ENCODE data around the gene SCN9A.

SCN9A gene

DNA sequence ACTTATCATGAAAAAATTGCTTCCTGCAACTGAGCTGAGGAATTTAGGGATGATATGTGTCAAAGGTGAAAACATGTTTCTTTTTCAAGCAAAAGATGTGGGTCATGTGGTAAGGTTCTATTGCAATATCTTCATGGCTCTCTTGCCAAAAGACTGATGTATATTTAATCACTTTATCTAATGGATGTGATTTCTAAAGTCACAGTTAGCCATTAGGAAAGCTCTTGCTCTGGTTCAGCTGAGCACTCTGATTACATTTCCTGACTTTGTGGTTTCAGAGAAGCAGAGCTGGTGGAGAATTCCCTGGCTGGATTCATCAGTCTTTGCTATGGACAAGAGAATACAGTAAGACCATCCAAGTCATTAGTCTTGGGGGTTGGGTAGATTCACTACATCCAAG lies 24.4 kb downstream of the SCN9A start:
- H3K4me3 ChIP-seq (ENCODE audit: low read depth, low read length): no peak overlapping the region
- TF ChIP-seq, protein P1, sequence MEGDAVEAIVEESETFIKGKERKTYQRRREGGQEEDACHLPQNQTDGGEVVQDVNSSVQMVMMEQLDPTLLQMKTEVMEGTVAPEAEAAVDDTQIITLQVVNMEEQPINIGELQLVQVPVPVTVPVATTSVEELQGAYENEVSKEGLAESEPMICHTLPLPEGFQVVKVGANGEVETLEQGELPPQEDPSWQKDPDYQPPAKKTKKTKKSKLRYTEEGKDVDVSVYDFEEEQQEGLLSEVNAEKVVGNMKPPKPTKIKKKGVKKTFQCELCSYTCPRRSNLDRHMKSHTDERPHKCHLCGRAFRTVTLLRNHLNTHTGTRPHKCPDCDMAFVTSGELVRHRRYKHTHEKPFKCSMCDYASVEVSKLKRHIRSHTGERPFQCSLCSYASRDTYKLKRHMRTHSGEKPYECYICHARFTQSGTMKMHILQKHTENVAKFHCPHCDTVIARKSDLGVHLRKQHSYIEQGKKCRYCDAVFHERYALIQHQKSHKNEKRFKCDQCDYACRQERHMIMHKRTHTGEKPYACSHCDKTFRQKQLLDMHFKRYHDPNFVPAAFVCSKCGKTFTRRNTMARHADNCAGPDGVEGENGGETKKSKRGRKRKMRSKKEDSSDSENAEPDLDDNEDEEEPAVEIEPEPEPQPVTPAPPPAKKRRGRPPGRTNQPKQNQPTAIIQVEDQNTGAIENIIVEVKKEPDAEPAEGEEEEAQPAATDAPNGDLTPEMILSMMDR (IDR thresholded peaks at IDR 0.05; ENCODE audit: borderline replicate concordance, insufficient read depth, low read depth, low read length): no peak

DNA sequence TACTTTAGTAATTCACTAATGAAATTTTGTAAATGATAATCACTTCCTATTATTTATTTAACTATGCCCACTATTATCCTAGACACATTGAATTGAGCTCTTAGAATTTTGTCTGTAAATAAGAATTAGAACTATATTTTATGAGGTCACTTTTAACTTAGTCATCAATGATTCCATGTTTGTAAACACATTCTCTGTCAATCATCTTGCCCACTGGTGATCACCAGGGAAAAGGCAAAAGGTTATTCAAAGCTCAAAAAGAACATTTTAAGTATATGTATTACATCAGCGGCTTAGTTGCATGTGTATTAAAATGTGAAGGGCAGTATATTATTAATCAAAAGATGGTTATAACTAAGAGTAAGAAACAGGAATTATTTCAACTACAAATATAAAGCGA lies 25.2 kb downstream of the SCN9A start:
- no peak overlapping the region for H3K4me3 ChIP-seq (ENCODE audit: low read depth, low read length)
- TF ChIP-seq, protein P1 (IDR thresholded peaks at IDR 0.05; ENCODE audit: borderline replicate concordance, insufficient read depth, low read depth, low read length): no peak

DNA sequence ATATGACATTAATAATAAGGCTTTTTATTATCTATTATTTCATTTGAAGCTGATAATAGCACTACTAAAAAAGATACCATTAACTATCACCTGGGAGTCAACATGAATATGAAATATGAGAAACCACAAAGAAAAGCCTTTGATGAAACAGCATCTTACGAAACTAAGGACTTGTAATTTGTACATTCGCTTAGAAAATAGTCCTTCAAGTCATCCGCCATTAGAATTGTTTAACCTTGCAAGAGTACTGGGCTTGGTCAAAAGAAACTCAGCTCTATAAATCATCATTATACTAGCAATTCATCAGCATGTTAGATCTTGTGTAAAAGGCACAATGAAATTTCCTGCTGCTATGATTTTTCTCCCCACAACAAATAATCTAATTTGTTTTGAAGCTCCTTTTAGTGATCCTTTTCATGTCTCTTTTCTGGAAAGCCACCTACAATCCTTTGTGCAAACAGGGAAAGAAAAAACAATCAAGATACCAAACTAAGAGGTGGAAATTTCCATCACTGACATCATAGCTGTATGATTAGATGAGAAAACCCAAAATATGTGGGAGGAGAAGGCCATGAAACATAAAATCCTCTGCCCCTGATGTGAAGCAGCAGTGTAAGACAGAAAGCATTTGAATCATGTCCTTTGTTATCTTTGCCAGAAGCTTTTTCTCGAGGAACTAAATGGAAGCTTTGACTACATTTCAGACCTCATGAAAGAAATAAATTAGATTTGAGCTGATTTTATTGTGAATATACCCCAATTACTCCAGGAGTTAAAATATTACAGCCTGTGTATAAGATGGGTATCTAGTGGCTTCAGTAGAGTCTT lies 31.2 kb downstream of the SCN9A start:
- TF ChIP-seq, protein P1 (IDR thresholded peaks at IDR 0.05; ENCODE audit: borderline replicate concordance, insufficient read depth, low read depth, low read length): no peak
- no peak overlapping the region for H3K4me3 ChIP-seq (ENCODE audit: low read depth, low read length)

DNA sequence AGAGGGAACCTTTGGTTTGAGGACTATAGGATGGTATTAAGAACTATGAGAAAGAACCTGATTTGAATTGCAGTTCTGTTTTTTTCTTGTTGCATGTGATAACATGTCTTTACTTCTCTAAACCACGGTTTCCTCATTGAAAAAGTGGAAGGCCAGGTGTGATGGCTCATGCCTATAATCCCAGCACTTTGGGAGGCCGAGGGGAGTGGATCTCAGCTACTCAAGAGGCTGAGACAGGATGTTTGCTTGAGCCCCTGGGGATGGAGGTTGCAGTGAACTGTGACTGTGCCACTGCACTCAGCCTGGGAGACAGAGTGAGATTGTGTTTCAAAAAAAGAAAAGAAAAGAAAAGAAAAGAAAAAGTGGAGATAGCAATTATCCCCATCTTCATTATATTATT lies 32.3 kb downstream of the SCN9A start:
- TF ChIP-seq, protein P1 (IDR thresholded peaks at IDR 0.05; ENCODE audit: borderline replicate concordance, insufficient read depth, low read depth, low read length): no peak
- no peak overlapping the region for H3K4me3 ChIP-seq (ENCODE audit: low read depth, low read length)

DNA sequence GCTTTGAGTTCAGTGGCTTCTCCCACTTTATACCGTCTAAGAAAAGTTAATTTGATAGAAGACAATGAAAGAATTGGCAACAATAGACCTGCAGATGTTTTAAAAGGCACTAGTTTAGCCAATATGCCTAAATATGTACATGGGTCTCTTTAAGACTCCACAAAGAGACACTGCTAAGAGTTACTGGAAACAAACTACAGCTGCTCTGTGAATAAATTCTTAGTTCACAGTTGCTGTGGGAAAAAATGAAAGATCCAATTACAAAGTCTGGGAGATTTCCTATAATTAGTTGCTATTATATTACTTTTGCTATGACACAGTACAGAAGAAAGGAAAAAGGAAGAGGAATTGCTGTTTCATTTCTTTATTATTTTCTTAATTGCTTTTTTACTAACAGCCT lies 34.3 kb downstream of the SCN9A start:
- no peak overlapping the region for H3K4me3 ChIP-seq (ENCODE audit: low read depth, low read length)
- TF ChIP-seq, protein P1 (IDR thresholded peaks at IDR 0.05; ENCODE audit: borderline replicate concordance, insufficient read depth, low read depth, low read length): no peak

DNA sequence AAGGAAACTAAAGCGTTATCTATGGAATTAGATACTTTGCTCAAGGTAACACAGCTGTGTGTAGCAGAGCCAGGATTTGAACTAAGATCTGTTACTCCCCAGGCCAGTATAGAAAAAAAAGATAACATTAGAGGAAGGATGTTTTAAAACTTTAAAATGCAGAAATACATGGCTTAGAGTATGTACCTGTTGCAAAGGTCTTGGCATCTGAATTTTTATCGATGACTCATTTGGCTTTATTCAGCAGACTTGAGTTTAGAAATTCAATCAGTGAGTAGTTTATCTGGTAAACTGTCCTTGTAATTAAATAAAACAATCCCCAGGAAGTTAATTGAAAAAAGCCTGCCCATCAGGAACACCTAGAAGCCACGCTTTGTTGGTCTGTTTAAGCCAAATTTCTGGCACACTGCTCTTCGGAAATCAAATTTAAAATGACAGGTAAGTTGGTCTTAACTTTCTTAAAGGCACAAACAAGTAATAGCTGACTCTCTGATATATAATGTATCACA lies 36.9 kb downstream of the SCN9A start:
- TF ChIP-seq, protein P1 (IDR thresholded peaks at IDR 0.05; ENCODE audit: borderline replicate concordance, insufficient read depth, low read depth, low read length): no peak

DNA sequence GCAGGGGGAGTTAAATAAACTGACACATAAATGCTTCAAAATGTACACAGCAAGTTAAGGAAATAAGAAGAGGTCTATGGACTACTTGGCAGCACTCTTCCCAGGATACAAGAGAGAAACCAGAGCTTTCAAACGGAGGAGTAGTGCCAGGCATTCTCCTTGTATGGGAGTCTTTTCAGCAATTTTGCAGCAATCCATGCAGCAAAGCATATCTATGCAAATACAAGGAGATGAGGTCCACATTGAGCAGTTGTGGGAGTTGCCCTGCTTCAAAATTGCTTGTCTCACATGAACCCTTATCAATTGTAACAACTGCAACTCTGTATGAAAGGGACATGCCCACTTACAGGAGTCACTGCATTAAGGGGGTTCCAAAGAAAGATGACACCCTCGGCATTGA lies 37.8 kb downstream of the SCN9A start:
- no peak overlapping the region for H3K4me3 ChIP-seq (ENCODE audit: low read depth, low read length)
- TF ChIP-seq, protein P1 (IDR thresholded peaks at IDR 0.05; ENCODE audit: borderline replicate concordance, insufficient read depth, low read depth, low read length): no peak

More for the DNA sequence above, 36.9 kb downstream of the SCN9A start:
- H3K4me3 ChIP-seq (ENCODE audit: low read depth, low read length): no peak overlapping the region
